ENCODE measurements around the gene KCTD5.
"Not testable (repeated sequence)": the region's sequence is repeated elsewhere in the genome, so short reads cannot be mapped to it uniquely, and the experiment has no call there.

Gene KCTD5

GRCh38 chr16:2673066-2673999 lies 9.0 kb upstream of the KCTD5 start:
- DNase-seq (ENCODE audit: low read depth): peak; percentile 80

DNA sequence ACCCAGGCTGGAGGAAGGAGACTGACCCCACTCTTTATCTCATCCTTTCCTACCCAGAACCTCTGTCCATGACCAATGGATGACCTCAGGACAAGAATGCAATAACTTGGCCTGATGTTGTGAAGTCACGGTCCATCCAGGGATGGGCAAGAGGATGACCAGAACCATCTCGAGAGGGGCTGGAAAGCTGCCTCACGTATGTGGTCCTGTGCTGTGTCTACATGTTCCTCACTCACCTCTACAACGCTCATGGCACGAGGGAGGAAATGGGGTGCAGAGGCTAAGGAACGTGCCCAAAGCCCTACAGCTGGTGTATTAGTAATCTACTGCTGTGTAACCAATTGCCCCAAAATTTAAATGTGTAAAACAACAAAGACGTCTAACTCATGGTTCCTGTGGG lies 7.3 kb upstream of the KCTD5 start:
- DNase-seq (ENCODE audit: low read depth): no peak

GRCh38 chr16:2675714-2676113 lies 6.6 kb upstream of the KCTD5 start:
- DNase-seq (ENCODE audit: low read depth): no peak

- not testable (repeated sequence) for DNase-seq (ENCODE audit: low read depth)
Observed at GRCh38 chr16:2676937-2677336, 5.4 kb upstream of the KCTD5 start.

- DNase-seq (ENCODE audit: low read depth): not testable (repeated sequence)
Observed at GRCh38 chr16:2678206-2678965, 3.9 kb upstream of the KCTD5 start.

DNA sequence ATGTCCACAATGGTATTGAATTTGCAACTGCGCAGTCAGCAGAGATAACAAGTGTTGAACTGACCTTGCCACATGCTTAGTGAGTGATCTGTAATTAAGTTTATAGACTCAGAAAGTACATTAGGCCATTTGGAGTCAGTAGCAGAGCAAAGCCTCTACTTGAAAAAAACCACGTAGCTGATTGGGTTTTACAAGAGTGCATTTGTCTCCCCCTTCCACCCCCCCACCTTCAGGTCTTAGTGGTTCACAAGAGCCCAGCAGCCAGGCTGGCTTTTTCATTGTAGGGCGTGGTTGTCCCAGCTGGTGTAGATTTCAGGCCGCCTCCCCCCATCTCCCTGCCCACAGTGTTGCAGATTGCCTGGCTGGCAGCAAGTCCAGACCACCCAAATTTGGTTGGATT lies 2.4 kb upstream of the KCTD5 start:
- DNase-seq (ENCODE audit: low read depth): not testable (repeated sequence)

- peak; percentile 30 for DNase-seq (ENCODE audit: low read depth)
Observed at GRCh38 chr16:2680360-2680759, 2.0 kb upstream of the KCTD5 start.

DNA sequence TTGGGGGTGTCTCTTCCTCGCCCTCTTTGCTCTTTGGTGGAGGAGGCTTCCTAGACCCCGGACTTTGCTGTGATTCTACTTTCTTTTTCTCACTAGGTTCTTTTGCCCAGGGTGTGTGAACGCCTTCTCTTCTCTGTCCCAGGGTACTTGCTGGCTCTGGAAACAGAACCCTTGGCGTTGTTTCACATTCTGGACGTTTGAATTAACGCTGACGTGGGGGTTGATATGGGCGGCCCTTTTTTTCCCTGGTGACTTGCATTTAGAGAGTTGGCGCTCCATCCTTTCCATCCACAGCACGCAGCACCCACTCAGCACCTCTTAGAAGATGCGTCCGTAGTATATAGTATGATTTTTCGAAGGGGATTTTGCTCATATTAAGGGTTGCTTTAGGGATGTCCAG lies 718 bp downstream of the KCTD5 start:
- not testable (repeated sequence) for DNase-seq (ENCODE audit: low read depth)

GRCh38 chr16:2686075-2686474 lies 3.8 kb downstream of the KCTD5 start:
- not testable (repeated sequence) for DNase-seq (ENCODE audit: low read depth)

- no peak for DNase-seq (ENCODE audit: low read depth)
Observed at GRCh38 chr16:2686912-2687507, 4.7 kb downstream of the KCTD5 start.

DNA sequence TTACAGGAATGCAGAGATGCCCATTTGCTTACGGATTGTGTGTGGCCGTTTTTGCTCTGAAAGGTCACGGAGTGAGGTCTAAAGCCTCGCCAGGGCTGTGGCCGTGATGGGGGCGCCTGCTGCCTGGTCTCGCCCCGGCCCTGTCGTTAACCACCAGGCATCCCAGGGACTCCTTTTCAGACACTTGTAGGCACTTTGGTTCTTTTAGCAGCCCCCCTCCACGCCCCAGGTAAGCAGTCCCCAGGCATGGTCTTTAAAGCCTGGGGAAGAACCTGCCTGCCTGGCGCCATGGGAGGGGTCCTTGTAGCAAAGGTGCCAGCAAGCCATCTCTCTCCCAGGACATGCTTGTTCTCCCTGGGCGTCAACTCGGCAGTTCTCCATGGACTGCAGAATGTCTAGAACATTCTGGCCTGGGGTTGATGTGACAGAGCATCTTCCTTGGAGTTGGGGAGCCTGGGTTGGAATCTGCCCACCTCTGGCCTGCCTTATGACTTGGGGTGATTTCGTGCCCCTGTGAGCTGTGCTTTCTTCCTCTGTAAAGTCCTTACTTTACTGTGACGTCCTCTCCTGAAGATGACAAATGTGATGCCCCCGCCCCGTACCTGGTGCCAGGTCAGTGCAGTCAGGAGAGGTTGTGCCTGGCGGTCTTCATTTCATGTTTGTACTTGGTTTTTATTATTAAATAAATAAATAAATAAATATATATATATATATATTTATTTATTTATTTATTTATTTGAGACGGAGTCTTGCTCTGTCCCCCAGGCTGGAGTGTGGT lies 5.4 kb downstream of the KCTD5 start:
- DNase-seq (ENCODE audit: low read depth): no peak

DNA sequence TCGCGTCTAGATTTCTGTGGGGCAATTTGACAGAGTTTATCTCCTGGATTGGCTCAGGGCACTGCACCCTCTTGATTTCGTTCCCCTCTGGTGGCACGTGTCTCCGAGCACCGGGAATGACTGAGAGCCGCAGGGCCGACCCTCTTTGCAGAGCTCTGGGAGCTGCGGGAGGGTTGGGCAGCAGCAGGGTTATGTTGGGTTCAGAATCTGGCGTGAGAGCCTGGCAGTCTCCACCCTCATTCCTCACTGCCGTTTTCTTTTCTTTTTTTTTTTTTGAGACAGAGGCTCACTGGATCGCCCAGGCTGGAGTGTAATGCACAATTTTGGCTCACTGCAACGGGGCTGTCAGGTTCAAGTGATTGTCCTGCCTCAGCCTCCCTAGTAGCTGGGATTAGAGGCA lies 7.1 kb downstream of the KCTD5 start:
- DNase-seq (ENCODE audit: low read depth): not testable (repeated sequence)

DNA sequence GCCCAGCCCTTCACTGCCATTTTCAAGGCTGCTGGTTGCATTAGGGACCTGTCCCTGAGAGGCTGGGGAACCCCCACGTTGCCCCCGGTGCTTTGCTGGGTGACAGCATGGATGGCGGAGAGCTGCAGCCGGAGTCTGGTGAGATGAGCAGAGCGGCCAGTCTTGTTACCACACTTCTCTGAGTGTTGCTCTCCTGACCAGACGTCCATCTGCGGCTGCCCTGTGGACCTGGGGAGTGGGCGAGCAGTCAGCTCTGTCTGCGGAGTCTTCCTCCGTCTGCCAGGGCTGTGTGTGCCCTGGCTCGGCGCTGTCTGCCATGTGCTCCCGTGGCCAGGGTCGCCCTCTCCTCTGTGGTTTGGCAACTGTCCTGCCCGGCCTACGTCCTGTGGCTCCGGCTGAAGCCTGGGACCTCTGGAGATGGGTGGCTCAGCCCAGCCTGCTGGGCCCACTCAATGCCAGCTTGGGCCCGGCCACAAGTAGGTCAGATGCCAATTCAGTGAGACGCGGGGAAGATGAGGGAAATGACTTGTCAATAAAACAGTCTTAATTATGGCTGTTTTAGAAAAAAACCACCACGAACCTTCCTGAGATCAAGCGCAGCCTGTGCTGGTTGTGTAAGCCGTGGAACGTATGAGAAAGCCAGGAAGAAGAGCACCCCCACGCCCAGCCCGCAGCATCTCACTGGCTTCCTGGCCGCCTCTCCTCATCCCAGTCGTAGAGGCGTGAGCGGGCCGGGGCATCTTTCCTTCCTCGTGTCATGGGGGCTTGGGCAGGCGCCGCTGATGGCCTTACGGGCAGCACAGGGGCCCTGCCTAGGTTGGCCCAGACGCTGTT lies 7.9 kb downstream of the KCTD5 start:
- no peak for DNase-seq (ENCODE audit: low read depth)

GRCh38 chr16:2690852-2691251 lies 8.5 kb downstream of the KCTD5 start:
- DNase-seq (ENCODE audit: low read depth): no peak

GRCh38 chr16:2691491-2692248 lies 9.3 kb downstream of the KCTD5 start:
- DNase-seq (ENCODE audit: low read depth): no peak

GRCh38 chr16:2692251-2692947 lies 10.1 kb downstream of the KCTD5 start:
- no peak for DNase-seq (ENCODE audit: low read depth)

GRCh38 chr16:2692948-2693651 lies 10.8 kb downstream of the KCTD5 start:
- peak; percentile 10 for DNase-seq (ENCODE audit: low read depth)

DNA sequence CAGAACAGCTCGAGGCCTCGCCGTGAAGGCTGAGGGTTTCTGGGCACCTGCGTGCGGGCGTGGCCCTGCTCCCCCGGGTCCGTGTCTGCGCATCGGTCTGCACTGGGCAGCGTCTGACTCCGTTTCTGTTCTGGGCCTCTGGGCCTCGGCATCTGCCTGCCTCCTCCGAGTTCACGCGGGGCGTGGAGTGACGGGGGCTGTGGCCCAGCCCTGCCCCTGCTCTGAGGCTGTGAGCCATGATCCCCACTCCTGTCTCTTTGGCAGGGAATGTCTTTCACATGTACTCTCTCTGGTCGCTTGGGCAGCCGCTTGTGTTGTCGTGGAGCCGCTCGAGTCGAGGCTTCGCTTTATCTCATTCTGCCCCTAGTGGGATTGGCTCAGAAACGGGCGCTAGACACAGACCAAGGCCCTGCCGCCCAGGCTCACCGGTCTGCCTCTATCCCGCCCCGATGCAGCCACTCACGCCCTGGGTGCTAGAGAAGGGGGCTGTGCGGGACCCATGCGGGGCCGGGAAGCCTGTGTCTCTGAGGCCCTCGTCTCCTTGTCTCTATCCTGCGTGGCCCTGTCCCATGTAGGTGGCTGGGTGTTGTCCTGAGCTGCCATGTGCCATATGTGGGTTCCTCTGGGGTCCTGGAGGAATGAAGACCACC lies 14.4 kb downstream of the KCTD5 start:
- DNase-seq (ENCODE audit: low read depth): not testable (repeated sequence)

All from fibroblast of the conjunctiva (primary cell).